Stimulated activated CD8-positive, alpha-beta memory T cell treated with anti-CD3 and anti-CD28 coated beads, Interleukin-15, amount 100 ng/mL, for 4 hours (primary cell): ENCODE results near the gene IKZF5.

Source experiments
- DNase-seq, 2 donors: peaks; one replicate each; pipeline ENCODE4 v3.0.0-alpha.2; 2020; ENCODE audit warnings: low read depth in 2 of 2

Gene IKZF5

GRCh38 chr10:122981066-122981464 is 27.5 kb downstream of the IKZF5 start:
- DNase-seq = no peak

GRCh38 chr10:122980209-122981065 is 28.2 kb downstream of the IKZF5 start, which contains the start of gene PSTK:
Gene PSTK, plus strand, starts transcription at chr10:122980401. Its CDS starts 79 bp downstream, at chr10:122980480.
- DNase-seq = peak; percentile 76

- DNase-seq = no peak
Observed at GRCh38 chr10:122974543-122975064, 34.0 kb downstream of the IKZF5 start.

GRCh38 chr10:122974023-122974422 is 34.6 kb downstream of the IKZF5 start:
- DNase-seq = no peak

GRCh38 chr10:122968698-122969097 is 39.9 kb downstream of the IKZF5 start:
- no peak for DNase-seq

- DNase-seq = no peak
Observed at GRCh38 chr10:122966879-122967278, 41.7 kb downstream of the IKZF5 start.

- no peak for DNase-seq
Observed at GRCh38 chr10:122962405-122962804, 46.2 kb downstream of the IKZF5 start.

- no peak for DNase-seq
Observed at GRCh38 chr10:122957474-122957873, 51.1 kb downstream of the IKZF5 start.

GRCh38 chr10:122955892-122956291 is 52.7 kb downstream of the IKZF5 start:
- no peak for DNase-seq

GRCh38 chr10:122954731-122955050 is 53.9 kb downstream of the IKZF5 start:
- DNase-seq = no peak

- DNase-seq = peak; percentile 97
Observed at GRCh38 chr10:122953902-122954730, 54.5 kb downstream of the IKZF5 start, which contains the start of gene C10orf88. Gene C10orf88, minus strand, starts transcription at chr10:122954227. Its CDS starts 49 bp downstream, at chr10:122954178.

- no peak for DNase-seq
Observed at GRCh38 chr10:122949296-122949695, 59.3 kb downstream of the IKZF5 start.
